Caco-2 (cell line): ENCODE results near the gene SPDYA. TPM values are rescaled to one million over a fixed set of nuclear protein-coding genes. Genes with fewer than 3 reads are reported as not detected.

Source experiments
- BruUV-seq: library from RNA; stranded (reverse); fragments of 400-500 nt; replicated peaks from 2 replicates; lab custom pipeline; 2021; lab: Mats Ljungman, UMichigan
- CTCF ChIA-PET: fragments of 300-600 bp; sonication (Branson Sonifier 250); formaldehyde crosslinking; loops from one replicate; lab custom pipeline; 2022; ENCODE audit warnings: antibody characterized with exemption; lab: Charles Lee
- POLR2A ChIA-PET: fragments of 300-600 bp; sonication (Branson Sonifier 250); formaldehyde crosslinking; loops from one replicate; lab custom pipeline; 2022; ENCODE audit warnings: antibody characterized with exemption; lab: Charles Lee
- DNase-seq, 2 experiments: peaks; one replicate each; pipeline versions ENCODE4 v3.0.0 to v3.0.0-alpha.2; 2020 to 2022
- H3K27me3 ChIP-seq: replicated peaks from 2 replicates; pipeline ENCODE4 v1.6.0; 2011; ENCODE audit warnings: low read length; ENCODE audit not compliant: control insufficient read depth, insufficient read depth
- H3K36me3 ChIP-seq: 2 replicates; pipeline ENCODE4 v1.5.1; 2011; ENCODE audit warnings: low read length; ENCODE audit not compliant: control insufficient read depth, insufficient read depth
- H3K4me1 ChIP-seq: fragments of 250-450 bp; sonication (Bioruptor Pico); 2 replicates; pipeline ENCODE4 v1.5.1; 2020; ENCODE audit warnings: mild to moderate bottlenecking
- H3K4me3 ChIP-seq: 2 replicates; pipeline ENCODE4 v1.5.1; 2011; ENCODE audit warnings: low read depth, mild to moderate bottlenecking, control low read depth, low read length
- H3K9me3 ChIP-seq: fragments of 250-450 bp; sonication (Bioruptor Pico); 2 replicates; pipeline ENCODE4 v1.5.1; 2020; ENCODE audit warnings: mild to moderate bottlenecking, moderate library complexity
- H3K27ac Mint-ChIP-seq: one replicate; pipeline ENCODE4 v1.8.0; 2022; ENCODE audit warnings: mixed read lengths; ENCODE audit not compliant: unreplicated experiment
- H3K27me3 Mint-ChIP-seq: one replicate; pipeline ENCODE4 v1.8.0; 2022; ENCODE audit warnings: mixed read lengths; ENCODE audit not compliant: insufficient read depth, unreplicated experiment
- H3K36me3 Mint-ChIP-seq: one replicate; pipeline ENCODE4 v1.8.0; 2022; ENCODE audit warnings: mild to moderate bottlenecking, mixed read lengths; ENCODE audit not compliant: insufficient read depth, unreplicated experiment
- H3K4me1 Mint-ChIP-seq: one replicate; pipeline ENCODE4 v1.8.0; 2022; ENCODE audit warnings: low read depth, mixed read lengths; ENCODE audit not compliant: unreplicated experiment
- H3K4me3 Mint-ChIP-seq: one replicate; pipeline ENCODE4 v1.8.0; 2022; ENCODE audit warnings: mild to moderate bottlenecking, moderate library complexity, mixed read lengths; ENCODE audit not compliant: unreplicated experiment
- H3K9me3 Mint-ChIP-seq: one replicate; pipeline ENCODE4 v1.8.0; 2022; ENCODE audit warnings: mixed read lengths; ENCODE audit not compliant: unreplicated experiment
- intact Hi-C: fragments of 100-400 bp; cut with micrococcal nuclease; formaldehyde crosslinking; loops from one replicate; pipeline ENCODE4 v1.10.0; 2022; ENCODE audit not compliant: unreplicated experiment
- total RNA-seq: library from RNA; stranded (reverse); gene quantifications from 2 replicates; pipeline ENCODE4 v1.2.3, GENCODE V29; 2022
- TF ChIP-seq, protein P1 (sequence below), 2 experiments: fragments of 200-600 bp in 1 of 2; IDR thresholded peaks; 1 replicate in 1 of 2; 2 replicates in 1 of 2; pipeline versions ENCODE4 v1.5.1 to v1.8.0; 2011 to 2022; ENCODE audit warnings: antibody characterized with exemption in 1 of 2, control low read depth in 1 of 2, inconsistent platforms in 1 of 2, low read depth in 1 of 2, low read length in 1 of 2, mild to moderate bottlenecking in 1 of 2, moderate library complexity in 1 of 2; ENCODE audit not compliant: insufficient read depth in 1 of 2, severe bottlenecking in 1 of 2, unreplicated experiment in 1 of 2

The SPDYA gene
- total RNA-seq, 1 experiment from 2014 or later: 1.5 TPM

- no TSS peak for BruUV-seq
- intact Hi-C loops: no loop called here
- Histone ChIP-seq H3K4me1 (no peaks in the 10 kb centered on the region), H3K4me3 (no peak overlapping the region), H3K9me3 (no peaks in the 10 kb centered on the region), H3K36me3 (no peaks in the 10 kb centered on the region), H3K27me3 (no peaks in the 10 kb centered on the region)
- Mint-ChIP-seq H3K4me1 (peaks cover 6% of the 10 kb centered on the region), H3K27me3 (no peaks in the 10 kb centered on the region), H3K9me3 (no peaks in the 10 kb centered on the region), H3K27ac (no peak overlapping the region), H3K36me3 (no peaks in the 10 kb centered on the region), H3K4me3 (no peak overlapping the region)
- CTCF ChIA-PET: no interaction called here
- POLR2A ChIA-PET: no interaction called here
- no peak for DNase-seq
- TF ChIP-seq, protein P1, sequence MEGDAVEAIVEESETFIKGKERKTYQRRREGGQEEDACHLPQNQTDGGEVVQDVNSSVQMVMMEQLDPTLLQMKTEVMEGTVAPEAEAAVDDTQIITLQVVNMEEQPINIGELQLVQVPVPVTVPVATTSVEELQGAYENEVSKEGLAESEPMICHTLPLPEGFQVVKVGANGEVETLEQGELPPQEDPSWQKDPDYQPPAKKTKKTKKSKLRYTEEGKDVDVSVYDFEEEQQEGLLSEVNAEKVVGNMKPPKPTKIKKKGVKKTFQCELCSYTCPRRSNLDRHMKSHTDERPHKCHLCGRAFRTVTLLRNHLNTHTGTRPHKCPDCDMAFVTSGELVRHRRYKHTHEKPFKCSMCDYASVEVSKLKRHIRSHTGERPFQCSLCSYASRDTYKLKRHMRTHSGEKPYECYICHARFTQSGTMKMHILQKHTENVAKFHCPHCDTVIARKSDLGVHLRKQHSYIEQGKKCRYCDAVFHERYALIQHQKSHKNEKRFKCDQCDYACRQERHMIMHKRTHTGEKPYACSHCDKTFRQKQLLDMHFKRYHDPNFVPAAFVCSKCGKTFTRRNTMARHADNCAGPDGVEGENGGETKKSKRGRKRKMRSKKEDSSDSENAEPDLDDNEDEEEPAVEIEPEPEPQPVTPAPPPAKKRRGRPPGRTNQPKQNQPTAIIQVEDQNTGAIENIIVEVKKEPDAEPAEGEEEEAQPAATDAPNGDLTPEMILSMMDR (IDR thresholded peaks at IDR 0.05; ENCODE audit: insufficient read depth in 1 of 2, low read depth in 1 of 2, low read length in 1 of 2, severe bottlenecking in 1 of 2, unreplicated experiment in 1 of 2): no peak
These were observed 28.3 kb downstream of the SPDYA start for GRCh38 chr2:28838971-28839370.

- no peaks in the 10 kb centered on the region for H3K36me3 ChIP-seq
- peaks cover 9% of the 10 kb centered on the region for H3K36me3 Mint-ChIP-seq
- no peak overlapping the region for H3K27ac Mint-ChIP-seq
- H3K4me3 ChIP-seq: no peak overlapping the region
- H3K4me3 Mint-ChIP-seq: no peak overlapping the region
- DNase-seq: no peak
- no peaks in the 10 kb centered on the region for H3K27me3 ChIP-seq
- TF ChIP-seq, protein P1 (IDR thresholded peaks at IDR 0.05; ENCODE audit: insufficient read depth in 1 of 2, low read depth in 1 of 2, low read length in 1 of 2, severe bottlenecking in 1 of 2, unreplicated experiment in 1 of 2): no peak
- ChIA-PET CTCF (no interaction called here), POLR2A (no interaction called here)
- no peaks in the 10 kb centered on the region for H3K27me3 Mint-ChIP-seq
- intact Hi-C loops: no loop called here
- no peaks in the 10 kb centered on the region for H3K4me1 ChIP-seq
- H3K9me3 Mint-ChIP-seq: no peaks in the 10 kb centered on the region
- no peaks in the 10 kb centered on the region for H3K9me3 ChIP-seq
- peaks cover 6% of the 10 kb centered on the region for H3K4me1 Mint-ChIP-seq
- BruUV-seq: no TSS peak
These were observed 31.4 kb downstream of the SPDYA start for GRCh38 chr2:28842042-28842441.

DNA sequence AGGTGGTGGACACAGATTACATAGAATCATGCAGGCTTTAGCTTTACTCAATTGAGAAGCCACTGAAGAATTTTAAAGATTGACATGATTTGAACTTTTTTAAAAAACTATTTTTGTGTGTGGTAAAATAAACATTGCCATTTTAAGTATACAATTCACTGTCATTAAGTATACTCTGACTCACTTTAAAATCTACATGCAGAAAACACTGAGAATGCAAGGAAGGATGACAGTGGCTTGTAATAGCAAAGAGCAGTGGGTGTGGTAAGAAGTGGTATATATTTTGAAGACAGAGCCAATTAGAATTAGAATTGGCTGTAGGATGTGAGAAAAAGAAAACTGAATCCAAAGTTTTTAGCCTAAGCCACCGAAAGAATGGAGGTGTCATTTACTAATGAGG lies 44.6 kb downstream of the SPDYA start:
- Histone ChIP-seq H3K36me3 (no peaks in the 10 kb centered on the region), H3K9me3 (no peaks in the 10 kb centered on the region), H3K4me3 (no peak overlapping the region), H3K27me3 (no peaks in the 10 kb centered on the region), H3K4me1 (no peaks in the 10 kb centered on the region)
- Mint-ChIP-seq H3K36me3 (peaks cover 10% of the 10 kb centered on the region), H3K27ac (no peak overlapping the region), H3K27me3 (no peaks in the 10 kb centered on the region), H3K4me1 (no peaks in the 10 kb centered on the region), H3K9me3 (no peaks in the 10 kb centered on the region), H3K4me3 (no peak overlapping the region)
- POLR2A ChIA-PET: no interaction called here
- TF ChIP-seq, protein P1 (IDR thresholded peaks at IDR 0.05; ENCODE audit: insufficient read depth in 1 of 2, low read depth in 1 of 2, low read length in 1 of 2, severe bottlenecking in 1 of 2, unreplicated experiment in 1 of 2): no peak
- BruUV-seq: no TSS peak
- intact Hi-C loops: no loop called here
- DNase-seq: no peak
- CTCF ChIA-PET: interaction anchor here (0.6 kb wide), 1 partner anchor 356 kb away, joined by 4 read pairs; no protein-coding TSS in a partner anchor
